ENCODE data around the gene DNAJC3. TPM values are rescaled to one million over a fixed set of nuclear protein-coding genes. Genes with fewer than 3 reads are reported as not detected.
A peak's percentile ranks its signal among the peaks of the same experiment; 100 is the strongest.

Gene DNAJC3
- total and polyA plus RNA-seq, 9 of the 15 experiments (the other 6 are each of a cell fraction or from before 2014, with no cell fraction given), result 7.8 to 21.8 (median 10.4) TPM

- TF ChIP-seq, protein P1, sequence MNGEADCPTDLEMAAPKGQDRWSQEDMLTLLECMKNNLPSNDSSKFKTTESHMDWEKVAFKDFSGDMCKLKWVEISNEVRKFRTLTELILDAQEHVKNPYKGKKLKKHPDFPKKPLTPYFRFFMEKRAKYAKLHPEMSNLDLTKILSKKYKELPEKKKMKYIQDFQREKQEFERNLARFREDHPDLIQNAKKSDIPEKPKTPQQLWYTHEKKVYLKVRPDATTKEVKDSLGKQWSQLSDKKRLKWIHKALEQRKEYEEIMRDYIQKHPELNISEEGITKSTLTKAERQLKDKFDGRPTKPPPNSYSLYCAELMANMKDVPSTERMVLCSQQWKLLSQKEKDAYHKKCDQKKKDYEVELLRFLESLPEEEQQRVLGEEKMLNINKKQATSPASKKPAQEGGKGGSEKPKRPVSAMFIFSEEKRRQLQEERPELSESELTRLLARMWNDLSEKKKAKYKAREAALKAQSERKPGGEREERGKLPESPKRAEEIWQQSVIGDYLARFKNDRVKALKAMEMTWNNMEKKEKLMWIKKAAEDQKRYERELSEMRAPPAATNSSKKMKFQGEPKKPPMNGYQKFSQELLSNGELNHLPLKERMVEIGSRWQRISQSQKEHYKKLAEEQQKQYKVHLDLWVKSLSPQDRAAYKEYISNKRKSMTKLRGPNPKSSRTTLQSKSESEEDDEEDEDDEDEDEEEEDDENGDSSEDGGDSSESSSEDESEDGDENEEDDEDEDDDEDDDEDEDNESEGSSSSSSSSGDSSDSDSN (IDR thresholded peaks at IDR 0.05; ENCODE audit: borderline replicate concordance in 1 of 2, low read depth in 2 of 2, low read length in 2 of 2), result no peak
- TF ChIP-seq HNRNPK (IDR thresholded peaks at IDR 0.05; ENCODE audit: low read depth, low read length, poor library complexity, severe bottlenecking) (no peak), POU5F1 (IDR thresholded peaks at IDR 0.05; ENCODE audit: borderline replicate concordance, low read depth, low read length, partially characterized antibody) (no peak), THRA (IDR thresholded peaks at IDR 0.05) (no peak), CBFA2T3 (IDR thresholded peaks at IDR 0.05) (peak; percentile 15; the same call in 1 of the 2 replicates), THRB (CRISPR knock-in tag; conservative IDR thresholded peaks at IDR 0.05) (no peak), CXXC5 (CRISPR knock-in tag; IDR thresholded peaks at IDR 0.05) (0 out of 2 replicates have a peak, but pooled peaks have one; percentile 42), RCOR1 (IDR thresholded peaks at IDR 0.05; ENCODE audit: borderline replicate concordance in 1 of 2, low read depth in 2 of 2, low read length in 2 of 2) (peak in 1 of 2 experiments; percentile 27; a peak in 1 of 4 replicates), L3MBTL2 (IDR thresholded peaks at IDR 0.05) (peak; percentile 68), EHMT2 (IDR thresholded peaks at IDR 0.05) (peak; percentile 90), ZNF644 (tag; IDR thresholded peaks at IDR 0.05; ENCODE audit: low read depth) (peak; percentile 59; the same call in 1 of the 2 replicates), ZNF766 (CRISPR knock-in tag; conservative IDR thresholded peaks at IDR 0.05) (peak; percentile 71; the same call in 1 of the 2 replicates), JUND (IDR thresholded peaks at IDR 0.05; ENCODE audit: borderline replicate concordance, low read depth, low read length) (no peak), JUND (tag; IDR thresholded peaks at IDR 0.05; ENCODE audit: borderline replicate concordance, low read depth, low read length) (peak; percentile 31; the same call in 1 of the 3 replicates), ATF1 (CRISPR knock-in tag; IDR thresholded peaks at IDR 0.05) (no peak), ATF1 (tag; IDR thresholded peaks at IDR 0.05) (0 out of 2 replicates have a peak, but pooled peaks have one; percentile 19), POLR2AphosphoS5 (IDR thresholded peaks at IDR 0.05; ENCODE audit: control insufficient read depth, insufficient read depth, low read depth, low read length) (no peak), CBFA2T2 (conservative IDR thresholded peaks at IDR 0.05) (0 out of 2 replicates have a peak, but pooled peaks have one; percentile 2), KLF16 (IDR thresholded peaks at IDR 0.05) (no peak), ELK3 (CRISPR knock-in tag; IDR thresholded peaks at IDR 0.05) (no peak)
- TF ChIP-seq, protein P2, sequence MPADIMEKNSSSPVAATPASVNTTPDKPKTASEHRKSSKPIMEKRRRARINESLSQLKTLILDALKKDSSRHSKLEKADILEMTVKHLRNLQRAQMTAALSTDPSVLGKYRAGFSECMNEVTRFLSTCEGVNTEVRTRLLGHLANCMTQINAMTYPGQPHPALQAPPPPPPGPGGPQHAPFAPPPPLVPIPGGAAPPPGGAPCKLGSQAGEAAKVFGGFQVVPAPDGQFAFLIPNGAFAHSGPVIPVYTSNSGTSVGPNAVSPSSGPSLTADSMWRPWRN (IDR thresholded peaks at IDR 0.05; ENCODE audit: low read depth), result no peak
Measured at GRCh38 chr13:95754069-95754468, 77.1 kb downstream of the DNAJC3 start (continued).

Data from K562 (cell line).